Measurements from ENCODE around the gene MRPL28.

MRPL28 gene

GRCh38 chr16:400061-400591, 29.8 kb upstream of the MRPL28 start:
- Histone ChIP-seq H3K9me2 (replicated peaks; ENCODE audit: insufficient read depth, low read length) (no peaks in the 10 kb centered on the region), H4K20me1 (ENCODE audit: low read depth, low read length) (no peaks in the 10 kb centered on the region), H3K4me2 (ENCODE audit: low read depth, low read length, poor library complexity, severe bottlenecking) (peak overlapping the region; percentile 69), H3K27me3 (ENCODE audit: low read length) (no peaks in the 10 kb centered on the region), H3F3A (ENCODE audit: insufficient read depth) (peaks cover 13% of the 10 kb centered on the region), H3K9ac (ENCODE audit: low read length) (peak overlapping the region; percentile 88), H3K27ac (ENCODE audit: low read depth, low read length) (no peak overlapping the region), H3K9me3 (ENCODE audit: insufficient read depth, low read length) (no peaks in the 10 kb centered on the region), H3K79me2 (ENCODE audit: insufficient read depth, low read length) (no peaks in the 10 kb centered on the region), H3K4me3 (ENCODE audit: insufficient read depth, low read length, poor library complexity, severe bottlenecking) (peak overlapping the region; percentile 87), H2AFZ (ENCODE audit: low read depth, low read length, severe bottlenecking) (no peak overlapping the region), H3K36me3 (ENCODE audit: low read length) (no peaks in the 10 kb centered on the region)
- TF ChIP-seq, protein P1, sequence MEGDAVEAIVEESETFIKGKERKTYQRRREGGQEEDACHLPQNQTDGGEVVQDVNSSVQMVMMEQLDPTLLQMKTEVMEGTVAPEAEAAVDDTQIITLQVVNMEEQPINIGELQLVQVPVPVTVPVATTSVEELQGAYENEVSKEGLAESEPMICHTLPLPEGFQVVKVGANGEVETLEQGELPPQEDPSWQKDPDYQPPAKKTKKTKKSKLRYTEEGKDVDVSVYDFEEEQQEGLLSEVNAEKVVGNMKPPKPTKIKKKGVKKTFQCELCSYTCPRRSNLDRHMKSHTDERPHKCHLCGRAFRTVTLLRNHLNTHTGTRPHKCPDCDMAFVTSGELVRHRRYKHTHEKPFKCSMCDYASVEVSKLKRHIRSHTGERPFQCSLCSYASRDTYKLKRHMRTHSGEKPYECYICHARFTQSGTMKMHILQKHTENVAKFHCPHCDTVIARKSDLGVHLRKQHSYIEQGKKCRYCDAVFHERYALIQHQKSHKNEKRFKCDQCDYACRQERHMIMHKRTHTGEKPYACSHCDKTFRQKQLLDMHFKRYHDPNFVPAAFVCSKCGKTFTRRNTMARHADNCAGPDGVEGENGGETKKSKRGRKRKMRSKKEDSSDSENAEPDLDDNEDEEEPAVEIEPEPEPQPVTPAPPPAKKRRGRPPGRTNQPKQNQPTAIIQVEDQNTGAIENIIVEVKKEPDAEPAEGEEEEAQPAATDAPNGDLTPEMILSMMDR (IDR thresholded peaks at IDR 0.05; ENCODE audit: insufficient read depth, low read length, poor library complexity, severe bottlenecking), result no peak
- TF ChIP-seq EZH2phosphoT487 (conservative IDR thresholded peaks at IDR 0.05; ENCODE audit: low read length), result no peak

DNA sequence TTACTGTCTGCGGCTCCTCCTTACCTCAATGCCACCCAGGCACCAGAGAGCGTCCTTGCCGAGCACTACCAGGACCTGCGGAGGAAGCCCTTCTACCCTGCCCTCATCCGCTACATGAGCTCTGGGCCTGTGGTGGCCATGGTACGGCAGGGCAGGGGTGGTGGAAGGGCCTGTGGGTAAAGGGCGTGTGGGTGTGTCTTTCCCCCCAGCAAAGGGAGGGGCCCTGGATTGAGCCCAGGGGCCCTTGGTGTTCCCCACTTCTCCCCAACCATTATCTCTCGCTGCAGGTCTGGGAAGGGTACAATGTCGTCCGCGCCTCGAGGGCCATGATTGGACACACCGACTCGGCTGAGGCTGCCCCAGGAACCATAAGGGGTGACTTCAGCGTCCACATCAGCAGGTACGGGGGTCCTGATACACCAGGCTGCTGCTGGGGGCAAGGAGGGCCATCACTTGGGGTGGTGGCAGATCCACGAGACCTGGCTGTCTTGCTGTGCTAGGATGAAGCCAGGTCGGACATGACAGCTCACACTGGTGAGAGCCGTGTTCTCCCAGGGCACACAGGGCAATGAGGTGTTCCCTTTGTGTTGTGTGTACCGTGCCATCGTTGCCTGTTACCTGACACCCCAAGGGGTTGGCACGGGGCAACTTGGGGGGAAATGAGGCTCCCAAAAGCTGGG, 29.1 kb upstream of the MRPL28 start:
- no peaks in the 10 kb centered on the region for H3K9me2 ChIP-seq (replicated peaks; ENCODE audit: insufficient read depth, low read length)
- H3K9me3 ChIP-seq (ENCODE audit: insufficient read depth, low read length), result no peaks in the 10 kb centered on the region
- H3K27me3 ChIP-seq (ENCODE audit: low read length), result no peaks in the 10 kb centered on the region
- TF ChIP-seq, protein P1 (IDR thresholded peaks at IDR 0.05; ENCODE audit: insufficient read depth, low read length, poor library complexity, severe bottlenecking), result no peak
- TF ChIP-seq EZH2phosphoT487 (conservative IDR thresholded peaks at IDR 0.05; ENCODE audit: low read length), result no peak
- H2AFZ ChIP-seq (ENCODE audit: low read depth, low read length, severe bottlenecking), result no peak overlapping the region
- no peaks in the 10 kb centered on the region for H3K36me3 ChIP-seq (ENCODE audit: low read length)
- no peak overlapping the region for H3K27ac ChIP-seq (ENCODE audit: low read depth, low read length)
- H3K4me3 ChIP-seq (ENCODE audit: insufficient read depth, low read length, poor library complexity, severe bottlenecking), result no peak overlapping the region
- no peak overlapping the region for H3K4me2 ChIP-seq (ENCODE audit: low read depth, low read length, poor library complexity, severe bottlenecking)
- H3K79me2 ChIP-seq (ENCODE audit: insufficient read depth, low read length), result no peaks in the 10 kb centered on the region
- H3F3A ChIP-seq (ENCODE audit: insufficient read depth), result peaks cover 13% of the 10 kb centered on the region
- no peak overlapping the region for H3K9ac ChIP-seq (ENCODE audit: low read length)
- H4K20me1 ChIP-seq (ENCODE audit: low read depth, low read length), result no peaks in the 10 kb centered on the region

GRCh38 chr16:398561-399339, 28.4 kb upstream of the MRPL28 start:
- no peak overlapping the region for H3K4me2 ChIP-seq (ENCODE audit: low read depth, low read length, poor library complexity, severe bottlenecking)
- TF ChIP-seq, protein P1 (IDR thresholded peaks at IDR 0.05; ENCODE audit: insufficient read depth, low read length, poor library complexity, severe bottlenecking), result no peak
- no peak for TF ChIP-seq EZH2phosphoT487 (conservative IDR thresholded peaks at IDR 0.05; ENCODE audit: low read length)

More at GRCh38 chr16:398561-399339, 28.4 kb upstream of the MRPL28 start:
- Histone ChIP-seq H3F3A (ENCODE audit: insufficient read depth) (peaks cover 13% of the 10 kb centered on the region), H2AFZ (ENCODE audit: low read depth, low read length, severe bottlenecking) (no peak overlapping the region), H3K36me3 (ENCODE audit: low read length) (no peaks in the 10 kb centered on the region), H3K9ac (ENCODE audit: low read length) (no peak overlapping the region), H3K79me2 (ENCODE audit: insufficient read depth, low read length) (no peaks in the 10 kb centered on the region), H3K27me3 (ENCODE audit: low read length) (no peaks in the 10 kb centered on the region), H3K9me2 (replicated peaks; ENCODE audit: insufficient read depth, low read length) (no peaks in the 10 kb centered on the region), H3K4me3 (ENCODE audit: insufficient read depth, low read length, poor library complexity, severe bottlenecking) (no peak overlapping the region), H3K27ac (ENCODE audit: low read depth, low read length) (no peak overlapping the region), H4K20me1 (ENCODE audit: low read depth, low read length) (no peaks in the 10 kb centered on the region), H3K9me3 (ENCODE audit: insufficient read depth, low read length) (no peaks in the 10 kb centered on the region)
